Stomach (tissue), 4 donors: ENCODE data around the gene IFFO2.

ENCODE experiments used
- CTCF ChIP-seq, 7 experiments: fragments of 450-650 bp in 4 of 7; fragments of 200-600 bp in 3 of 7; sonication (generic) in 3 of 7; IDR thresholded peaks; one replicate each; pipeline ENCODE4 v1.5.1; 2016 to 2019; ENCODE audit warnings: antibody characterized with exemption in 7 of 7, control low read depth in 2 of 7, mild to moderate bottlenecking in 1 of 7
- EP300 ChIP-seq: sonication (generic); formaldehyde crosslinking; IDR thresholded peaks from one replicate; pipeline ENCODE4 v1.6.1; 2017; ENCODE audit warnings: antibody characterized with exemption
- POLR2A ChIP-seq, 4 donors: fragments of 450-650 bp; IDR thresholded peaks; one replicate each; pipeline ENCODE4 v1.6.1; 2016; ENCODE audit warnings: antibody characterized with exemption in 4 of 4, control low read depth in 2 of 4, mild to moderate bottlenecking in 1 of 4, moderate library complexity in 1 of 4
- POLR2AphosphoS5 ChIP-seq, 3 donors: sonication (generic); formaldehyde crosslinking; IDR thresholded peaks; one replicate each; pipeline ENCODE4 v1.6.1; 2016; ENCODE audit warnings: antibody characterized with exemption in 3 of 3

GRCh38 chr1:18883079-18883478 is 73.4 kb downstream of the IFFO2 start:
- TF ChIP-seq POLR2AphosphoS5 (IDR thresholded peaks at IDR 0.05) (no peak), POLR2A (IDR thresholded peaks at IDR 0.05) (no peak), CTCF (IDR thresholded peaks at IDR 0.05) (no peak), EP300 (no peak)
